GM12878 (cell line): ENCODE measurements around the gene SLCO1A2. TPM values are rescaled to one million over a fixed set of nuclear protein-coding genes. Genes with fewer than 3 reads are reported as not detected.

Experiments used
- ATAC-seq: fragments of 200-7000 bp; cut with Tn5 transposase; 3 replicates; pipeline ENCODE4 v1.9.1; 2020; ENCODE audit warnings: mild to moderate bottlenecking, moderate library complexity
- BruUV-seq: library from RNA; stranded (reverse); fragments of 400-500 nt; replicated peaks from 2 replicates; lab custom pipeline; 2021; lab: Mats Ljungman, UMichigan
- CTCF ChIA-PET: fragments of 300-600 bp; sonication (Branson Sonifier 250); formaldehyde crosslinking; extraction: SDS; loops from one replicate; lab custom pipeline; 2021; ENCODE audit warnings: inconsistent platforms; lab: Yijun Ruan, JAX
- POLR2A ChIA-PET: fragments of 350-600 bp; formaldehyde crosslinking; extraction: SDS; loops from one replicate; lab custom pipeline; 2021; ENCODE audit warnings: inconsistent platforms; lab: Charles Lee
- RAD21 ChIA-PET: fragments of 300-600 bp; sonication (Branson Sonifier 250); formaldehyde crosslinking; loops from one replicate; lab custom pipeline; 2023; ENCODE audit warnings: antibody characterized with exemption; ENCODE audit not compliant: unreplicated experiment; lab: Charles Lee
- SMC1A ChIA-PET: fragments of 300-600 bp; sonication (Branson Sonifier 250); formaldehyde crosslinking; loops from one replicate; lab custom pipeline; 2023; ENCODE audit not compliant: unreplicated experiment, uncharacterized antibody; lab: Charles Lee
- DNase-seq: peaks from one replicate; pipeline ENCODE4 v3.0.0-alpha.2; 2011; ENCODE audit warnings: low read depth, low spot score
- FAIRE-seq: peaks from 3 replicates; lab custom pipeline; 2011; peaks lifted over from hg19 to GRCh38; lab: Jason Lieb, UNC
- H2AFZ ChIP-seq: 2 replicates; pipeline ENCODE4 v1.6.0; 2011; ENCODE audit warnings: low read depth, low read length, control low read depth; ENCODE audit not compliant: control insufficient read depth
- H3K27ac ChIP-seq: 2 replicates; pipeline ENCODE4 v1.5.1; 2011; ENCODE audit warnings: control low read depth; ENCODE audit not compliant: control insufficient read depth, insufficient read depth
- H3K27me3 ChIP-seq, 2 experiments: replicated peaks in 1 of 2; 2 replicates each; pipeline versions ENCODE4 v1.6.0 to v1.6.1; 2011; ENCODE audit warnings: low read length in 1 of 2; ENCODE audit not compliant: control insufficient read depth in 2 of 2, insufficient read depth in 2 of 2
- H3K36me3 ChIP-seq, 2 experiments: 2 replicates each; pipeline ENCODE4 v1.5.1; 2011; ENCODE audit warnings: low read length in 1 of 2; ENCODE audit not compliant: control insufficient read depth in 2 of 2, insufficient read depth in 2 of 2
- H3K4me1 ChIP-seq: 2 replicates; pipeline ENCODE4 v1.6.1; 2011; ENCODE audit warnings: mild to moderate bottlenecking, low read length, moderate library complexity, mixed read lengths; ENCODE audit not compliant: control insufficient read depth, insufficient read depth
- H3K4me2 ChIP-seq: 2 replicates; pipeline ENCODE4 v1.6.0; 2011; ENCODE audit warnings: control low read depth; ENCODE audit not compliant: control insufficient read depth, insufficient read depth
- H3K4me3 ChIP-seq: fragments of 200-600 bp; sonication (generic); 2 replicates; pipeline ENCODE4 v1.5.1; 2016
- H3K79me2 ChIP-seq: 2 replicates; pipeline ENCODE4 v1.6.0; 2011; ENCODE audit warnings: low read length; ENCODE audit not compliant: control insufficient read depth, insufficient read depth
- H3K9ac ChIP-seq: 2 replicates; pipeline ENCODE4 v1.8.0; 2011; ENCODE audit warnings: low read length, control low read depth, mixed read lengths; ENCODE audit not compliant: control insufficient read depth, insufficient read depth
- H3K9me3 ChIP-seq: replicated peaks from 3 replicates; pipeline ENCODE4 v1.5.1; 2011; ENCODE audit warnings: mild to moderate bottlenecking, low read length; ENCODE audit not compliant: control insufficient read depth, insufficient read depth
- H4K20me1 ChIP-seq: 2 replicates; pipeline ENCODE4 v1.6.0; 2011; ENCODE audit not compliant: control insufficient read depth, insufficient read depth
- HDAC6 ChIP-seq: fragments of 200-600 bp; sonication (generic); IDR thresholded peaks from one replicate; pipeline ENCODE4 v1.8.0; 2017; ENCODE audit warnings: antibody characterized with exemption; ENCODE audit not compliant: unreplicated experiment
- KDM1A ChIP-seq: fragments of 200-600 bp; sonication (generic); IDR thresholded peaks from 2 replicates; pipeline ENCODE4 v1.6.1; 2016; ENCODE audit warnings: borderline replicate concordance
- SUPT20H ChIP-seq: IDR thresholded peaks from 2 replicates; pipeline ENCODE4 v1.6.1; 2011; ENCODE audit warnings: low read depth, mild to moderate bottlenecking, low read length, moderate library complexity, borderline replicate concordance; ENCODE audit not compliant: control insufficient read depth
- ZNF274 ChIP-seq: IDR thresholded peaks from one replicate; pipeline ENCODE4 v1.8.0; 2011; ENCODE audit not compliant: insufficient read length, insufficient read depth
- WGBS: methylation state at CpG from one replicate; pipeline ENCODE4 v1.1.6; 2016; ENCODE audit warnings: low lambda C conversion rate; ENCODE audit not compliant: insufficient replicate concordance, insufficient coverage; ENCODE audit errors: missing lambda C conversion rate; 5-methylcytosine and 5-hydroxymethylcytosine counted together
- in situ Hi-C: fragments of 300-500 bp; cut with MboI; formaldehyde crosslinking; loops from 9 replicates; pipeline ENCODE4 v1.14.3; 2018; ENCODE audit warnings: mixed read lengths
- intact Hi-C: fragments of 100-400 bp; cut with micrococcal nuclease; formaldehyde crosslinking; loops from one replicate; pipeline ENCODE4 v1.14.2; 2022; ENCODE audit not compliant: unreplicated experiment
- polyA plus RNA-seq, 11 experiments: library from polyadenylated mRNA; depleted of rRNA in 4 of 11; unstranded in 6 of 11; stranded (reverse) in 5 of 11; fragments of >200 nt; fragmentation: Nextera tagmentation in 4 of 11; fragmentation: Illumina TruSeq in 1 of 11; extraction: Ambion mirVana in 4 of 11; extraction: Trizol in 1 of 11; gene quantifications; 1 replicate in 1 of 11; 2 replicates in 10 of 11; pipeline versions ENCODE4 v1.2.1 to v1.2.3, GENCODE V29; 2011 to 2016; ENCODE audit warnings: inconsistent platforms in 2 of 11, missing spikeins in 2 of 11, low read depth in 1 of 11
- total RNA-seq, 4 experiments: library from RNA; depleted of rRNA in 3 of 4; stranded (reverse); fragments of >200 nt in 3 of 4; fragmentation: Illumina TruSeq in 1 of 4; extraction: Trizol in 1 of 4; gene quantifications; 2 replicates each; pipeline versions ENCODE4 v1.2.1 to v1.2.3, GENCODE V29; 2013 to 2021
- TF ChIP-seq, protein P1 (sequence below): fragments of 450-650 bp; IDR thresholded peaks from 2 replicates; pipeline ENCODE4 v1.6.1; 2017; ENCODE audit warnings: mild to moderate bottlenecking, moderate library complexity
- TF ChIP-seq, protein P2 (sequence below): IDR thresholded peaks from 2 replicates; pipeline ENCODE4 v1.6.1; 2012; ENCODE audit warnings: low read depth, low read length, improper control_type of control experiment
- TF ChIP-seq, protein P3 (sequence below): fragments of 450-650 bp; IDR thresholded peaks from 2 replicates; pipeline ENCODE4 v1.6.1; 2016; ENCODE audit warnings: mild to moderate bottlenecking, moderate library complexity, borderline replicate concordance

The SLCO1A2 gene
- total and polyA plus RNA-seq, 10 of the 15 experiments (the other 5 are each of a cell fraction or from before 2014, with no cell fraction given): not detected

DNA sequence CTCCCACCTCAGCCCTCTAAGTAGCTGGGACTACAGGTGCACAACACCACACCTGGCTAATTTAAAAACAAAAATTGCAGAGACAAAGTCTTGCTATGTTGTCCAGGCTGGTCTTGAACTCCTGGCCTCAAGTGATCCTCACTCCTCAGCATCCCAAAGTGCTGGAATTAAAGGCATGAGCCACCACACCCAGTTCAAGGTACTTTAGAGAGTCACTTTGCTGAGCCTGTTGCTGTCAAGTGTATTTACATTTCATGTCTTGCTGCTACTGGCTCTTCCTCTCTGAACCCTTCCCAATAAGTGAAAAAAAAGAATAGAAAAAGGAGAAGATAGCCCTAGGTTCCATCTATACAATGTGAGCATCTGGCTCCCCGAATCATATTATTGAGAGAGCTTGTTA lies 38.4 kb downstream of the SLCO1A2 start:
- BruUV-seq: no TSS peak
- no peak overlapping the region for H2AFZ ChIP-seq
- FAIRE-seq (no peak), DNase-seq (no peak), ATAC-seq (no peak)
- no peaks in the 10 kb centered on the region for H3K79me2 ChIP-seq
- H3K27ac ChIP-seq: no peak overlapping the region
- ChIA-PET CTCF (interaction anchor here (0.7 to 1.7 kb wide), 5 partner anchors 13 to 384 kb away, joined by 3 to 6 read pairs (median 3); no protein-coding TSS in a partner anchor), SMC1A (no interaction called here), RAD21 (interaction anchor here (0.7 kb wide), 1 partner anchor 384 kb away, joined by 6 read pairs; no protein-coding TSS in a partner anchor), POLR2A (no interaction called here)
- no peaks in the 10 kb centered on the region for H4K20me1 ChIP-seq
- in situ Hi-C loops (no loop called here), intact Hi-C loops (loop anchor here (2.0 kb wide), 1 partner anchor 384 kb away; no protein-coding TSS in a partner anchor)
- WGBS: 0% methylated on average over 1 of the region's 1 CpG
- TF ChIP-seq KDM1A: no peak
- H3K27me3 ChIP-seq: no peaks in the 10 kb centered on the region
- H3K9me3 ChIP-seq: no peaks in the 10 kb centered on the region
- no peak overlapping the region for H3K9ac ChIP-seq
- no peak overlapping the region for H3K4me3 ChIP-seq
- no peak overlapping the region for H3K4me2 ChIP-seq
- H3K4me1 ChIP-seq: no peaks in the 10 kb centered on the region
- H3K36me3 ChIP-seq: no peaks in the 10 kb centered on the region

- ATAC-seq (no peak), FAIRE-seq (no peak), DNase-seq (no peak)
- H3K9me3 ChIP-seq: no peaks in the 10 kb centered on the region
- ChIA-PET SMC1A (no interaction called here), CTCF (interaction anchor here (1.5 kb wide), 1 partner anchor 386 kb away, joined by 6 read pairs; no protein-coding TSS in a partner anchor), RAD21 (no interaction called here), POLR2A (no interaction called here)
- H3K79me2 ChIP-seq: no peaks in the 10 kb centered on the region
- no peak overlapping the region for H3K27ac ChIP-seq
- WGBS: 0% methylated on average over 1 of the region's 1 CpG
- no TSS peak for BruUV-seq
- no peaks in the 10 kb centered on the region for H3K4me1 ChIP-seq
- no peaks in the 10 kb centered on the region for H3K27me3 ChIP-seq
- no peak overlapping the region for H3K9ac ChIP-seq
- TF ChIP-seq, protein P1, sequence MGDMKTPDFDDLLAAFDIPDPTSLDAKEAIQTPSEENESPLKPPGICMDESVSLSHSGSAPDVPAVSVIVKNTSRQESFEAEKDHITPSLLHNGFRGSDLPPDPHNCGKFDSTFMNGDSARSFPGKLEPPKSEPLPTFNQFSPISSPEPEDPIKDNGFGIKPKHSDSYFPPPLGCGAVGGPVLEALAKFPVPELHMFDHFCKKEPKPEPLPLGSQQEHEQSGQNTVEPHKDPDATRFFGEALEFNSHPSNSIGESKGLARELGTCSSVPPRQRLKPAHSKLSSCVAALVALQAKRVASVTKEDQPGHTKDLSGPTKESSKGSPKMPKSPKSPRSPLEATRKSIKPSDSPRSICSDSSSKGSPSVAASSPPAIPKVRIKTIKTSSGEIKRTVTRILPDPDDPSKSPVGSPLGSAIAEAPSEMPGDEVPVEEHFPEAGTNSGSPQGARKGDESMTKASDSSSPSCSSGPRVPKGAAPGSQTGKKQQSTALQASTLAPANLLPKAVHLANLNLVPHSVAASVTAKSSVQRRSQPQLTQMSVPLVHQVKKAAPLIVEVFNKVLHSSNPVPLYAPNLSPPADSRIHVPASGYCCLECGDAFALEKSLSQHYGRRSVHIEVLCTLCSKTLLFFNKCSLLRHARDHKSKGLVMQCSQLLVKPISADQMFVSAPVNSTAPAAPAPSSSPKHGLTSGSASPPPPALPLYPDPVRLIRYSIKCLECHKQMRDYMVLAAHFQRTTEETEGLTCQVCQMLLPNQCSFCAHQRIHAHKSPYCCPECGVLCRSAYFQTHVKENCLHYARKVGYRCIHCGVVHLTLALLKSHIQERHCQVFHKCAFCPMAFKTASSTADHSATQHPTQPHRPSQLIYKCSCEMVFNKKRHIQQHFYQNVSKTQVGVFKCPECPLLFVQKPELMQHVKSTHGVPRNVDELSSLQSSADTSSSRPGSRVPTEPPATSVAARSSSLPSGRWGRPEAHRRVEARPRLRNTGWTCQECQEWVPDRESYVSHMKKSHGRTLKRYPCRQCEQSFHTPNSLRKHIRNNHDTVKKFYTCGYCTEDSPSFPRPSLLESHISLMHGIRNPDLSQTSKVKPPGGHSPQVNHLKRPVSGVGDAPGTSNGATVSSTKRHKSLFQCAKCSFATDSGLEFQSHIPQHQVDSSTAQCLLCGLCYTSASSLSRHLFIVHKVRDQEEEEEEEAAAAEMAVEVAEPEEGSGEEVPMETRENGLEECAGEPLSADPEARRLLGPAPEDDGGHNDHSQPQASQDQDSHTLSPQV: no peak
- TF ChIP-seq ZNF274 (no peak), HDAC6 (no peak), SUPT20H (no peak)
- TF ChIP-seq, protein P2, sequence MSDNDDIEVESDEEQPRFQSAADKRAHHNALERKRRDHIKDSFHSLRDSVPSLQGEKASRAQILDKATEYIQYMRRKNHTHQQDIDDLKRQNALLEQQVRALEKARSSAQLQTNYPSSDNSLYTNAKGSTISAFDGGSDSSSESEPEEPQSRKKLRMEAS: no peak
- TF ChIP-seq, protein P3, sequence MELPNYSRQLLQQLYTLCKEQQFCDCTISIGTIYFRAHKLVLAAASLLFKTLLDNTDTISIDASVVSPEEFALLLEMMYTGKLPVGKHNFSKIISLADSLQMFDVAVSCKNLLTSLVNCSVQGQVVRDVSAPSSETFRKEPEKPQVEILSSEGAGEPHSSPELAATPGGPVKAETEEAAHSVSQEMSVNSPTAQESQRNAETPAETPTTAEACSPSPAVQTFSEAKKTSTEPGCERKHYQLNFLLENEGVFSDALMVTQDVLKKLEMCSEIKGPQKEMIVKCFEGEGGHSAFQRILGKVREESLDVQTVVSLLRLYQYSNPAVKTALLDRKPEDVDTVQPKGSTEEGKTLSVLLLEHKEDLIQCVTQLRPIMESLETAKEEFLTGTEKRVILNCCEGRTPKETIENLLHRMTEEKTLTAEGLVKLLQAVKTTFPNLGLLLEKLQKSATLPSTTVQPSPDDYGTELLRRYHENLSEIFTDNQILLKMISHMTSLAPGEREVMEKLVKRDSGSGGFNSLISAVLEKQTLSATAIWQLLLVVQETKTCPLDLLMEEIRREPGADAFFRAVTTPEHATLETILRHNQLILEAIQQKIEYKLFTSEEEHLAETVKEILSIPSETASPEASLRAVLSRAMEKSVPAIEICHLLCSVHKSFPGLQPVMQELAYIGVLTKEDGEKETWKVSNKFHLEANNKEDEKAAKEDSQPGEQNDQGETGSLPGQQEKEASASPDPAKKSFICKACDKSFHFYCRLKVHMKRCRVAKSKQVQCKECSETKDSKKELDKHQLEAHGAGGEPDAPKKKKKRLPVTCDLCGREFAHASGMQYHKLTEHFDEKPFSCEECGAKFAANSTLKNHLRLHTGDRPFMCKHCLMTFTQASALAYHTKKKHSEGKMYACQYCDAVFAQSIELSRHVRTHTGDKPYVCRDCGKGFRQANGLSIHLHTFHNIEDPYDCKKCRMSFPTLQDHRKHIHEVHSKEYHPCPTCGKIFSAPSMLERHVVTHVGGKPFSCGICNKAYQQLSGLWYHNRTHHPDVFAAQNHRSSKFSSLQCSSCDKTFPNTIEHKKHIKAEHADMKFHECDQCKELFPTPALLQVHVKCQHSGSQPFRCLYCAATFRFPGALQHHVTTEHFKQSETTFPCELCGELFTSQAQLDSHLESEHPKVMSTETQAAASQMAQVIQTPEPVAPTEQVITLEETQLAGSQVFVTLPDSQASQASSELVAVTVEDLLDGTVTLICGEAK: no peak
- H3K4me2 ChIP-seq: no peak overlapping the region
- no peak overlapping the region for H2AFZ ChIP-seq
- H3K4me3 ChIP-seq: no peak overlapping the region
- no peaks in the 10 kb centered on the region for H3K36me3 ChIP-seq
- in situ Hi-C loops: no loop called here
- H4K20me1 ChIP-seq: no peaks in the 10 kb centered on the region
- intact Hi-C loops: no loop called here
These were observed 40.5 kb downstream of the SLCO1A2 start for GRCh38 chr12:21294176-21294575.
